GM19043 (cell line): ENCODE results near the gene AK4.

ENCODE experiments used
- ATAC-seq: cut with Tn5 transposase; IDR thresholded peaks from one replicate; pipeline ENCODE4 v1.9.1; 2021; ENCODE audit warnings: low read depth; ENCODE audit not compliant: unreplicated experiment

Gene AK4

DNA sequence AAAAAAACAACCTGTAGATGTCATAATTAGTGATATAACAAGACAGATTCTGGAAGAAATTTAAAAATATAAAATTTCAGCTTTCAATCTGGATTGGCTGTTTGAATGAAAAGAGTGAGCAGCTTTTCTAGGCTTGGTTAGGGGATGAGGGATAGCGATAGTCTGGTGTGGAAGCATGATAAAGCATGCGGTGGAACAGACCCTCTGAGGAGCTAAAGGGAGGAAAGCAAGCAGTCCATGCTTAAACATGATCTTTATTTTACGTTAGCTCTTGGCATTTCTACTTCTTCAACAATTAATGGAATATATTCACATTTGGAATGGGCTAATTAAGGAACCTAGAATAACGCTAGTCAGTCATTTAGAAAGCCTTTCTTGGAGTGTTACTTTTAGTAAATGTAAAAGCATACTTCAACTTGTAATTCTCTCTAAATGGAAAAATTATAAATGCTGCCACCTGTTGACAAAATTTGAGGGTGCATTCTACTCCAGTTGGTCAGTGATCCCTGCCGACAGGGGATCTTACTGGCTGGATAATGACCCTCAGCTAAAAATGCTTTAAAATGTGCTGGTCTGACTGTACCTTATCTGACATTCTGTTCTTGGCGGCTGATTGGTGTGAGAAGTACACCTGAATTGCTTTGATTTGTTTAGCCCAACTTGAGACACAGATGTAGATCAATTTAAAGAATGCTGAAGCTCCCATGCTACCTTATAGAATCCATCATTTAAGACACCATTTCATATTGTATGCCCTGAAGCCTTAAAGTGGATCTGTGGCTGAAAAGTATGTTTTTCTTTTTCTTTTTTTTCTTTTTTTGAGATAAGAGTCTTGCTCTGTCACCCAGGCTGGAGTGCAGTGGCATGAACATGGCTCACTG is 61.2 kb downstream of the AK4 start:
- ATAC-seq: no peak

- no peak for ATAC-seq
Measured at GRCh38 chr1:65210325-65210724, 62.3 kb downstream of the AK4 start.

- ATAC-seq: no peak
Measured at GRCh38 chr1:65211331-65211730, 63.3 kb downstream of the AK4 start.

DNA sequence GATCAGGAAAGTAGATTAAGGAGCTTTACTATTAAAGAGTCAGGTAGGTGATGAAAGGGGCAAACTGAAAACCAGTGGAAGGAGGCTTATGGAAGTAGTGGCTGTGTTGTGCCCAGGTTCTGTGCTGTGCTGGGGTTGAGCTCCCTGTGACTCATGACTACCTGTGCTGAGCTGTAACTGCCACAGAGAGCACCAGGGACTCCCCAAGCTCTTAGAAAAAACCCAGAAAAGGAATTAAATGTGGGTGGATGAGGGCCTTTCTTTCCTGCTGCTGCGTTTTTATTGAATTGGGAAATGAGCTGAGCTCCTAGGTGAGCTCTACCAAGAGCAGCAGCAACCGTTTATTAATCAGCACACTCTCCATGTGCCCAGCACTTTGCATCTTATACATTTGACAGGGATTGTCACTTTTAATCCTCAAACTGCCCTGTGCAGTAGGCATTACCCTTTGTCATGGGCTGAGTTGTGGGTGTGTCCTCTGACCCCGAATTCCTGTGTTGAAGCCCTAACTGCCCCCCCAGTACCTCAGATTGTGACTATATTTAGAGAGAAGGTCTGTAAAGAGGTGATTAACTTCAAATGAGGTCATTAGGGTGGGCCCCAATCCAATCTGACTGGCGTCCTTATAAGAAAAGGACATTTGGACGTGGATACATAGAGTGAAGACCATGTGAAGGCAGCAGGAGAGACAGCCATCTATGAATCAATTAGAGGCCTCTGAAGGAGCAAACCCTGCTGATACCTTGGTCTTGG is 65.4 kb downstream of the AK4 start:
- ATAC-seq: no peak

DNA sequence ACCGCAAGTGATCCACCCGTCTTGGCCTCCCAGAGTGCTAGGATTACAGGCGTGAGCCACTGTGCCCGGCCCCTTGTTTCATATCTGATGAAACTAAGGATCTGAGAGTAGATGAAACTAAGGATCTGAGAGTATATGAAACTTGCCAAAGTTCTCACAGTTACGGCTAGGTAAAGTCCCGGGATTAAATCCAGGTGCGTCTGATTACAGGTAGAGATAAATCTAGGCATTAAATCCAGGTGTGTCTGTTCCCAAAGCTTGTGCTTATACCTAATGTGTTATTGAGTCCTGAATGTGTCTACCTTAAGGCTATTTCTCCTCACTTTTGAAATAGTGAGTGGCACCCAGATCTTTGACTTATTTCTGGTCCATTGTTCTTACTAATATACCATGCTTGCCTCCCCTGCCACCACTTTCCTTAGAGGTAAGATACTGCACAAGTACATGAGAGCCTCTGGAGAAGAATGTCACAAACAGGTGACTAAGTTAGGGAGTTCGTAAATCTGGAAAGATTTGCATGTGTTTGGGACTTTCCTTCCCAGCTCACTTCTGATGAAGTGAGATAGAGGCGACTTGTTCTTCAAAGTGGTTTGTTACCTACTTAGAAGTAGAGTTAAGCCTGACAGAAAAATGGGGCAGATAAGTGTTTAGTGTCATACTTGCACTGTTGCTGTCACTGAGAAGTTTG is 66.5 kb downstream of the AK4 start:
- no peak for ATAC-seq

DNA sequence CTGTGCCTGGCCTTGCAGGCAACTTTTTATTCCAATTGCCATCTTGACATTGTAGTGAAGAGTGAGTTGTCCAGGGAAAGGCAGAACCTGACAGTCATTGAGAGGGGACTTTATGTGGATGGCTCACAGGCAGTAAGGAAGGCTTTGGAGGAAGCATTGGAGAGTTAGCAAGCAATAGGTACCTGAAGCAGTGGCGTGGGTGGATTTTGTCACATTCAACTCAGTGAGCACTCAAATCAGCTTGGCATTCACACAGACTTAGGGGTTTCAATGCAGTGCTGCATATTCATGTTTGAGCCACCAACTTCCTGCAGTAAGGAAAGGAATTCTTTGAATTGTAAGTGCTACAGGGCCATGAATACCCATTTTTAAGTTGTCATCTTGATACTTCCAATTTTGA is 69.0 kb downstream of the AK4 start:
- no peak for ATAC-seq

GRCh38 chr1:65221638-65222339 is 73.8 kb downstream of the AK4 start:
- no peak for ATAC-seq

GRCh38 chr1:65222340-65222940 is 74.4 kb downstream of the AK4 start:
- no peak for ATAC-seq

DNA sequence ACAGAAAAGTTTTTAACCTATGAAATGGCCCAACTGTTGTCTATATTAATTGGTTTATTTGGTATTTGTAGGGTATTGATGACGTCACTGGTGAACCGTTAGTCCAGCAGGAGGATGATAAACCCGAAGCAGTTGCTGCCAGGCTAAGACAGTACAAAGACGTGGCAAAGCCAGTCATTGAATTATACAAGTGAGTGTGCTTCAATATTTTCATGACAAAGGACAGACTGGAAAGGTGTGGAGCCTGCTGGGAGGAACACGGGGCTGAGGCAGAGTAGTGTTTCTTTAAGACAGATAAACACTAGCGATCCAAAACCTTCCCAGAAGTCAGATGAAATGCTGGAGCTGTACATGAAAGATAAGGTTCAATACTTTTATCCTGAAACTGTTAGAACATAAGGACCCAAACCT is 76.7 kb downstream of the AK4 start:
- no peak for ATAC-seq

GRCh38 chr1:65225179-65225578 is 77.2 kb downstream of the AK4 start:
- ATAC-seq: no peak

DNA sequence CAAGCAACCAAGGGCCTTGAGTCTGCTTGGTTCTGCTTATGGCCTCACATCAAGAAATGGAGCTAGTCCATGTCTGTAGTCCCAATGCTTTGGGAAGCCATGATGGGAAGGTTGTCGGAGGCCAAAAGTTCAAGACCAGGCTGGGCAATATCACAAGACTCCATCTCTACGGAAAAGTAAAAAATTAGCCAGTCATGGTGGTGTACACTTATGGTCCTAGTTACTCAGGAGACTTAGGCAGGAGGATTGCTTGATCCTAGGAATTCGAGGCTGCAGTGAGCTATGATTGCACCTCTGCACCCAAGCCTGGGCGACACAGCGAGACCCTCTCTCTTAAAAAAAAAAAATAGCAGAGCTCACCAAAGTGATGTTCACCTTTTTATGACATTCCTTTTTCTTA is 81.2 kb downstream of the AK4 start:
- ATAC-seq: no peak

- ATAC-seq: no peak
Measured at GRCh38 chr1:65229754-65230339, 81.8 kb downstream of the AK4 start.

DNA sequence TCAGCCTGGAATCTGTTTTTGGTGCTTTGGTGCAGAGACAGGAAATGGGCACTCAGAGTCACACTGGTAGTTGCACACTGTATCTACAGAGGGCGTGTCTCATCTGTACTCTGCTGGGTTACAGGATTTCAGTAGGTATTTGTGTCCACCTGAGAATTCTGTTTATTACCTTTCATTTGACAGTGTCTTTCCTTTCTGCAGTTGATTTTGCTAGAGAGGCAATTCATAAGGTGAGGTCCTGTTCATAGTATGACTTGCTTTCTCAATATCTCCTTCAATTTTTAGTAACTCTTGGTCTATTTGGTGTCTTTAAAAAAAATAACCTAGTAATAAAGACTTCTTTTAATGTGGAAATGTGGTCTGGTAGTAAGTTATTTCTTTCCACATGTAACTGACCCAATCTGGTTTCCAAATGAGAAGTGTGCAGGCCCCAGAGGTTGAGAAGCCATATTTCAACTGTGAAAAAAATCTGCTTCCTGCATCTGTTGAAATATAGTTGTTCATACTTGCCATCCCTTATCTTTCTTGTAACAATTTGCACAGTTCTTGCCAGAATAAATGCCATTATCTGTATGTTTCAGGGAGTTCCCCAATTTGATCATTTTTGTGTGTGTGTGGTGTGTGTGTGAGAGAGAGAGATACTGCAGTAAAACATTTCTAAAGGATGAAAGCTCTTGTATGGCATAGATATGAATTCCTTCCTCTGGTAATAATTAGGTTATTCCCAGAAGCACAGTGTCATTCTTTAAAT is 82.9 kb downstream of the AK4 start:
- ATAC-seq: no peak

DNA sequence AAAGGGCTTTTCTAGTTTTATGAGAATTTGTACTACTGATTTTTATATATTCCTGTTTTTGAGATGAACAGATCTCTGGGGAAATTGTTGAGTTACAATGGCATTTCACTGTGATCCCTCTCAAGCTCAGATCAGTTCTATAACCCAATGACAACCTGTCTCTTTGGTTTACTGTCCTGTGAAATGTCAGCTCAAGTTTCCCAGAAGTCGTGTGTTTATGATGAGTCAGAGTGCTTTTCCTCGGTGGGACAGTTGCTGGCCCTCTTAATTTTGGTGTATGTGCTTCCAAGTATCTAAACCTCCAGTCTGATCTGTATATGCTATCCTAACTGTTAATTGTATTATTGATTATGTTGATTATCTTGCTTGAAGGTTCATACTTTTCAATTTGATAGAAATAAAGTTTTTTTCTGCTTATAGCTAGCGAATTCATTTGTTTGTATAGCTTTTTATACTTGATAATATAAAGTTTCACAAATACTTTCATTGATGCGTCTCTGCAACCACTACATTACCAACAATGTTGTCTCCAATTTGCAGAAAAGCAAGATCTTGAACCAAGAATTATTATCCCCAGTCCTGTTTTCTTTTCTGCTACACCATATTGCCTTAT is 83.8 kb downstream of the AK4 start:
- ATAC-seq: no peak

DNA sequence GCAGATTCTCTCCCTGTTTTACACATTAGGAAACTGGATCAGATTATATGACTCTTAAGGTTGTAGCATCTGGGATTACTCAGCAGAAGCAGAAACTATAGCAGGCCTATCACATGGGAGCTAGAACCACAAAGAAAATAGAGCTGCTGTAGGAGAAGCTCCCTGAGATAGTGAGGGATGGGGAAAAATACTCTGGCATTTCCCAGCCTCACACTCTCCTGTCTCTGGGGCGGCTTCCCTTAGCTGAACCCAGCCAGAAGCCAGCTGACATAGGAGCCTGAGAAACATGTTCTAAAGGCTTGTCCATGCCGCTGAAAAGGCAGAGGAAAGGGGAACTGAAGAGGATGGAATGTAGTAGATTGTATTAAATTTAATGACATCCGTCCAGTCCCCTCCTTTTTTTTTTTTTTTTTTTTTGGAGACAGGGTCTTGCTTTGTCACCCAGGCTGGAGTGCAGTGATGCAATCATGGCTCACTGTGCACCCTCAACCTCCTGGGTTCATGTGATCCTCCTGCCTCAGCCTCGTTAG is 84.5 kb downstream of the AK4 start:
- ATAC-seq: no peak

GRCh38 chr1:65233782-65234181 is 85.8 kb downstream of the AK4 start:
- ATAC-seq: no peak

DNA sequence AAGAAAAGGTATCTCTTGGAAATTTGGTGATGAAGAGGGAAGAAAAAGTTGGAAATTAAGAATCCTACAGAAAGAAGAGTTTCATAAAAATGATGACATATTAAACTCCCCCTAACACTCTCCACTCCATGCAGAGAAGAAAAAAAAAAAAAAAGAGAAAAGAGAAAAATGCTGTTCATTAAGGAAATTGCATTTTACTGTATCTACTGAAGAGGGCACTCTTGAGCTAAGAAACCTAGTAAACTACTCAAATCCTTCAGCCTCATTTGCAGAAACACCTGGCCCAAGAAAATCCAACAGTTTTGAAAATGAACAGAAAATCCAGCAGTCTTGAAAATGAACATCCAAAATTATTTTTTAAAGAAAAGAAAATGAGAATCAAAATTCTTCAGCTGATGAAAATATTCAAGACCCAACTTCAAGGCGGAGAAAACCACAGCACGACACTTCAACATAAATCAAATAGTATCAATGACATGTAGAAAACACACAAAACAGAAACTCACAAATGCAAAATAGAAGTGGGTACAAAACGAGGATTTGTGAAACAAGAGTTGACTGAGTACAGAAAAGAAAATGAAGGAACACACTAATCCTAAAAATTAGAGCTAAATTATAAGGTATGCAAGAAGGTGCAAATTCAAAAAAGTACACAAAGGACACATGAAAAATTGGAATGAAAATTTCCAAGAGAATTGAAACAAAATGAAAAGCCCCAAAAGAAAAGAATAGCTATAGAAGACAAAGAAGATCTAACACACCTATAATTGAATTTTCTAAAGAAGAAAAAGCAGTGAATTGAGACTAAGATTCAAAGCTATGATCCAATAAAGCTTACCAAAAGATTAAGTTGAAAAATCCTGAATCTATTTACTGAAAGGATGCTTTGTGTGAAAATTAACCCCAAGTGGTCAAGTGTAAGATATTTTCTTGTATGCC is 88.1 kb downstream of the AK4 start:
- ATAC-seq: no peak
